GM18526 (cell line): ENCODE data around the gene SMIM36.

ENCODE experiments used
- POLR2A ChIP-seq: IDR thresholded peaks from 3 replicates; pipeline ENCODE4 v1.6.1; 2011; ENCODE audit not compliant: insufficient read length; ENCODE audit errors: extremely low read depth

SMIM36 gene

DNA sequence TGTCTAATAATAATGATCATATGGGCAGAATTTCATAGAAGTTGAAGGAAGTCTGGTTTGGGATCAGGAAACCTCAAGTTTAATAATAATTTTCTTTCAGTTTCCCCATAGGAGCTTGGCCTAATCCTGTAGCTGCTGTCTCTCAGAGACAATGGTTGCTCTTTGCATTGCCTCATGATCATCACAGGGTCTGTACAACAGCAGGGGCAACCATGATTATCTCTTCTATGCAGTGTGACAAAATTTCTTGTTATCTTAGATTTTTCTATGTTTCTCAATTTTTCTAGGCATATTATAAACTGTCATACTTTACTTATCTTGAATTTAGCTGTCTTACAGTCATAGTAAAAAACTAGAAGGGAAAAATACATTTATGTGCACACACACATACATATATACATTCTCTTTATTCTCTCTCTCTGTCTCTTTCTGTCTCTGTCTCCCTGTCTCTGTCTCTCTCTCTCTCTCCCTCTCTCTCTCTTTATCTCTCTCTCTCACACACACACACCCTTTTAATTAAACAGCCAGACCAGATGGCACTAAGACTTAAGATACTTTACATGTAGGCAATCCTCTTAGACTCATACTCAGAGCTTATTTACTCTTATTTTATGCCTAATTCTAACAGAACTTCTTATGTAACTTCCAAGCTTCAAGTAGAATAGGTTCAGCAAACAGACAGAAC, 30.5 kb downstream of the SMIM36 start:
- TF ChIP-seq POLR2A, result no peak

DNA sequence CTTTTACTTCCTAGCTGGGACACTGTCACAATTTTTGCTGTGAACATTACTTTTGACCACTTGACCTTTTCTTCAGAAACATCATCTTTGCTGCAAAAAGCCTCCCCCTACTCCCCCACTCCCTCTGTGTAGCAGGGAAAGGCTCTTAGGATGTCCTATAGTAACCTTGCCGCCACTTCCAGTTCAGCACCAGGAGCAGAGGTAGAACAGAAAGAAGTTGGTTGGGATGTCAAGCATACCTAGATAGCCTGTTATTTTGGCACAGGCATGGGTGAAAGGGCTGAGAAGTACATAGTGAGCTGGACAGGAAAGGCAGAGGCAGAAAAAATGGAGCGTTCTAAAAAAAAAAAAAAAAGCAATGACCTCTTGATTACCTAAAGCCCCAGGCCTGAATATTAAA, 31.3 kb downstream of the SMIM36 start:
- no peak for TF ChIP-seq POLR2A

DNA sequence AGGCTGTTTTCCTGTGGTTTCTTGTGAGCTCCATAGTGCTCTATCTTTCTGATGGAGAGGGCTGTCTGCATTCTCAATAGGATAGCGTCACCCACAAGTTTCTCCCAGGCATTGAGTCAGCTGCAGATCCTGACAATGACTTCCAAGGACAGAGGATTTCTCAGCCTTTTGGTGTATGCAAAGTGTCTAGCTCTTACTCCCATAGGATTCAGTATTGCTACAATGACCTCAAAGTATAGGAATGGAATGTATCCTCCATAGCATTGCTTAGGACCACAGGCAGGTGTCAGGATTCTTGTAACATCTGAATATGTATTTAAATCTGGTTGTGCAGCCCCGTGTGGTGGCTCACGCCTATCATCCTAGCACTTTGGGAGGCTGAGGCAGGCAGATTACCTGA, 32.3 kb downstream of the SMIM36 start:
- no peak for TF ChIP-seq POLR2A

DNA sequence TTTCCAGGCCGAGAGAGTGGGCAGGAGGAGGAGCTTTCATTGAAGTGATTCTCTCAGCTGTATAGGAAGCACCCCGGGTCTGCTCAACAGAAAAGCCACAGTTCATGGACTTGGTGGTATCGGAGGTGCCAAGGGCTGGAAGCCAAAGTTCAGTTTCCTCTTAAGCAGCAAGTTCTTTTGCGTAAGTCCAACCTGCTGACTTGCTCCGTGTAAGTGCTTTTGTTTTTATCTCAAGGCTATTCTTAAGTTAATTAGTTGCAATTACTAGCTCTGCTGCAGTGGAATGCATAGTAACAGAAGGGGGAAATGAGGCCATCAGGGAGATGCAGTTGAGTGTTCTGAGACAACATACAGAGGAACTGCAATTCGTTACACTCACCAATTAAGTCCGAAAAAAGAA, 44.6 kb downstream of the SMIM36 start:
- TF ChIP-seq POLR2A, result no peak

DNA sequence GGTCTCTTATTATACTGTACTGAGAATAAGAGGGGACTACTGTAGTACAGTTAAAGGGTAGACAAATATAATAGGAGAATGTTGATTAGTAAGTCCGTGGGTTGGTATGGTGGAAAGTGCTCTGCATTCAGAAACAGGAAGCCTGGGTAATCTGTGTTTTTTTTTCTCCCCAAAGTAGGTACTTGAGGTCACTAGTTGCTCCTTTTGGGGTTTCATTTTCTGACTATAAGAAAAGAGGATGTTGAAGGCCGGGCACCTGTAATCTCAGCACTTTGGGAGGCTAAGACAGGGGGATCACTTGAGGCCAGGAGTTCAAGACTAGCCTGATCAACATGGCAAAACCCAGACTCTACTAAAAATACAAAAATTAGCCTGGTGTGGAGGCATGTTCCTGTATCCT, 47.7 kb downstream of the SMIM36 start:
- no peak for TF ChIP-seq POLR2A

DNA sequence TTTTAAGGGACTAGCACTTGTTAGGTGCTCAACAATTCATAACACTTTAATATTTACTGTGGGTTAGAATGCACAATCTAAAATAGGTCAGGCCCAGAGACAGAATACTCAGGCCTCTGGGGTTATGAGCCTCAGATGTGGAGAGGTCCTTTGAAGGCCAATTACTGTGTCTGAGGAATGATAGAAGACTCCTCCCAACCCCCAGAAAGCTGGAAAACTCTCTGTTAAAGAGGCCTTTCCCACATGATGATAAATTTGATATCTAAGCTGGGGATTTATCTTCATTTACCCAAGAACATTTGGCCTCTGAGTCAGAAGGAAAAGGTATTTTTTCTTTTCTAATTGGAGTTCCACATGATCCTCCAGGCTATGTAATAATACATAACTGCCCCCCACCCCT, 48.5 kb downstream of the SMIM36 start:
- no peak for TF ChIP-seq POLR2A

DNA sequence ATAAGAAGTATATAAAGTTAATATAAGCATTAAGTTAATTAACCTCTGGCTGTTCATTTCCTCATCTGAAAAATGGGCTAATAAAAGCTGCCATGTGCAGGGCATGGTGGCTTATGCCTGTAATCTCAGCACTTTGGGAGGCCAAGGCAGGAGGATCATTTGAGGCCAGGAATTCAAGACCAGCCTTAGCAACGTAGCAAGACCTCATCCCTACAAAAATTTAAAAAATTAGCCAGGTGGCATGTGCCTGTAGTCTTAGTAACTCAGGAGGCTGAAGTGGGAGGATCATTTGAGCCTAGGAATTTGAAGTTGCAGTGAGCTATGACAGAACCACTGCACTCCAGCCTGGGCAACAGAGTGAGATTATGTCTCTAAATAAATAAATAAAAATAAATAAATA, 49.0 kb downstream of the SMIM36 start:
- no peak for TF ChIP-seq POLR2A

DNA sequence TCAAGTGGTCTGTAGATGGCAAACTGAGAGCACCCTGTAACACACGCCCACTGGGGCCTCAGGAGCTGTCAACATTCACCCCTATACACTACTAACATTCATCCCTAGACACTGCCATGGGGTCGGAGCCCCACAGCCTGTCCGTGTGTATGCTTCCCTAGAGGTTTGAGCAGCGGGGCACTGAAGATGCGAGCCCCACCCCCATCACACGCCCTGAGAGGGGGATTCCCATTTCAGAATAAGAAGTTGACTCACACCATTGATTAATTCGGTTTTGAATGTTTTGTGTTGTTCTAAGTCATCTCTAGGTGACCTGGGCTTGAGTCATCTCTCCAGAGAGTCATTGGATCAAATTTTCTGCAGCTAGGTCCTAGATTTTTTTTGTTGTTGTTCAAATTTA, 52.3 kb downstream of the SMIM36 start:
- no peak for TF ChIP-seq POLR2A

DNA sequence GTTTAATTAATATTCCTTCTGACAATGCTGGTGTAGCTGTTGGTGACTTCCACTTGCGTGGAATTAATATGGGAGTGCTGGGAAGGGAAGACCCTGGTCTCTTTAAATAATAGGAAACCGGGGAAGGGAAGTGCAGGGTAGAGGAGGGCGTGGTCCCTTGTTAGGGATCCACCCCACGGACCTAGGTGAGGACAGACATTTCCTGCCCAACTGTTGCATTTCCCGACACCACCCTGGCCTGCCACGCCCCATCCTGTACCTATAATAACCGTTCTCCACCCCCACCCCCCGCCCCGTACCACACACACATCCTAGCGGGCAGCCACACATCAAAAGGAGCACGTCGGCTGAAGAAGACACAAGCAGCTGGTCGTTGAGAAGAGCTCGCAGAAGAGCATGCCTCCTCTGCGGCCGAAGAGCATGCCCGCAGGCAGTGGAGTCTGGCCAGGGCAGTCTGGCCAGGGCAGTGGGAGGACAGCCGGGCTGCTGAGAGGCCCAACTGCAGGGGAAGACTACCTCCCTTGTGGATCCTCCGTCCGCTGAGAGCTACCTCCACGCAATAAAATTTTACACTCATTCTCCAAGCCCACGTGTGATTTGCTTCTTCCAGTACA, 52.9 kb downstream of the SMIM36 start:
- TF ChIP-seq POLR2A, result no peak

DNA sequence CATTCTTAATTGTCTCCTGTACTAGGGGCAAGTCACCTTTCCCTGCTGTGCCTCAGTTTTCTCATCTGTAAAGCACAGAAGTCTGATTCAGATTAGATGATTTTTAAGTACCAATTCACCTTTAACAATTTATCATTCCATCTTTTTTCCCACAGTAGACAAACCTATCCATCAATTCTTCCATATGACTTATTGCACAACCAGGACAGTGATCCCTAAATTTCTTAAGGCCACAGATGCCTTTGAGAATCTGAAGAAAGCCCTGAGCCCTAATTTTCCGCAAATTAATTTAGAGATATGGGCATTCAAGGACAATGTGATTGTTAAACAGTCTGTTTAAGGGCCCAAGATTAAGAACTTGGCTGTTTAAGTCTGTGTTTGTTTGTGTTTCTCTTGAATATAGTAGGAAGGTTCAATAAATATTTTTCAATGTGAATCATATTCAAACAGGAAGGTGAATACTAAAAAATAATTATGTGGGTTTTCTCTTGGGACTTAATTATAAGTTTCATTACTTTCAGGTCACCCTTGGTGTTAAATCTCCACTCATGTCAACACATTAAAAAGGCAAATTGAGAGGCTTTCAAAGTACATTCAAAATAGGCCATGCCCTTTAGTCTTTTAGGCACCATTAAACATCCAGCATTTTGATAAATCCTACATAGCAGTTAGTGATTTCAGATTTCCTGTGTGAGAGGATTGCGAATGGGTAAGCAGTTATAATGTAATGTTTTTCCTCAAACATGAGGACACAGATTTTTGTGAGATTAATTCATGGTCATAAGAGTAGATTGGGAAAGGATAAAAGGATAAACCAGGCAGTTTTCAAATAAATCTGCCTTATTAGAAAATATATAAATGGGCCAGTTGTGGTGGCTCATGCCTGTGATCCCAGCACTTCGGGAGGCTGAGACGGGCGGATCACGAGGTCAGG, 54.7 kb downstream of the SMIM36 start:
- no peak for TF ChIP-seq POLR2A

DNA sequence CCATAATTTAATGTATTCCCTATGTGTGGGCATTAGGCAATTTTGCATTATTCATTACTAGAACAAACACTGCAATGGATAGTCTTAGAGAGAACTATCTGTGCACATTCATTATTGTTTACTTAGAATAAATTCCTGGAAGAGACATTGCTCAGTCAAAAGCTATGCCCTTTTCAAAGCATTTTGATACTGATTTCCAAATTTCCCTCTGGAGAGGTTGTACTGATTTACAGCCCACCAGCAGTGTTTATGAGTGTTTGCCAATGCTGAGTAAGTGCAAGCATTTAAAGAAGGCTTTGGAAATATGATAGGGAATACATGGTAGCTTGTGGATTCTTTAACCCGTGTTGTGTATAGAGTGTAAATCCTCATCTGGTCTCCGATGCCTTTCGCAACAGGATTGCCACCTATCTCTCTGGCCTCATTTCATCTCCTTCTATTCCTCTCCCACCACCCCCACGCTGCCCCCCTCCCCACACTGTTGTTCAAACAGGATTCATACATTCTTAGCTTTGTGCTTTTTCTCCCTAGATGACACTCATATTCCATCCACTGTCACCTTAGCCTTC, 56.3 kb downstream of the SMIM36 start:
- TF ChIP-seq POLR2A, result no peak

DNA sequence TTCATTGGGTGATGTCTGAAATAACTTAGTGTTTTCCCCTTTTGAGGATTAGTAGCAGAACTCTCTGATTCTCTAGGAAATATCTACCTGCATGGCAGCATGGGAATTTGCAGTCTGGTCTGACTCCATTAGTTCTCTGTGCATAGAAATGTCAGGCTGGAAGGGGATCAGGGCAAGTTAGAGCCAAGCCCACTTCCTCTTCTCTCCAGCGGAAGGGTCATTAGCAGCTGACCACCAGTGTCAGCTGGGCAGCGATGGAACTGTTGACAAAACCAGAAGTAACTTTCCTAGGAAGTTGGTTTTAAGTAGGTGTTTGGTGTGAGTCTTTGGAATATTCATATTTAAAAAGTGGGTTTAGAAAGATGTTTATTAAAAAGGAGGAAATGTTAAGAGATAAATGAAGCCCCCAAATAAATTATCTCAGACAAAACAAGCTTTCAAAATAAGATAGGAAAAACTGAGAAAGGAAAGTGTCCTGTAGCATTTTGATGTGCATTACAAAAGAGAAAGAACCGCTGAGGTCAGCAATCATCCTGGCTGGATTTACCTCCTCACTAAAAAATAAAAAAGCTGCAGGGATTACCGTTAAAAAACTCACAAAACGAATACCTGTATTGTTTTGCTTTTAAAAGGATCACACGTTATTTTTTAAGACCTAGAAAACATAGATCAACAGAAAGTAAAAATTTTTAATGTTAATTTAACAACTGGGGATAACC, 57.3 kb downstream of the SMIM36 start:
- TF ChIP-seq POLR2A, result no peak

DNA sequence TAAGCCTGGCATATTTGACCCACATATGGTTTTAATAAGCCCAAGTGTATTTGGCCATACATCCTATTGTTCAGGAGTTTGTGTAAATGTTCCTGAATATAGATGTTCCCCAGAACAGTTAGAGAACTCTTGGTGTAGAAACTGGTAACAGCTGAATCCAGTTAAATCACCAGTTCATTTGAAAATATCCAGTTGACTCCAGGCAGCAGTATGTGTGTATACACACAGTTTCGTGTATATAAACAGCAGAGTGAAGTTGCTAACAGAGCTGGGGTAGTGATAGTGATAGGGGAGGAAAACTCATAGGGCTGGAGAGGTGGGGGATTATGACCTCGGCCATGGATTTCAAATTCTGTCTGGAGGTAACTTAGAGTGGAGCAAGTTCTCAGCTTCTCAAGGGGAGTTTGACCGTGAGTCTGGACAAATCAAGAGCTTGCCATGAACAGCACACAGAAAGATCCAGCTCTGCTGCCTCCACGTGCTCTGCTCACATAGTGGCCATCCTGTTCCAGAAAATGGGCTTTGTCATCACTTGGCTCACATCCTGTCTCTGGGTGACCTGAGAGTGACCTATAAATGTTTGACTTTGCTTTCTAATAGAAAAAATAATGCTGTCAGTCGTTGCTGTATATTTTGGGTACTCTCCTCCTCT, 59.0 kb downstream of the SMIM36 start:
- no peak for TF ChIP-seq POLR2A

DNA sequence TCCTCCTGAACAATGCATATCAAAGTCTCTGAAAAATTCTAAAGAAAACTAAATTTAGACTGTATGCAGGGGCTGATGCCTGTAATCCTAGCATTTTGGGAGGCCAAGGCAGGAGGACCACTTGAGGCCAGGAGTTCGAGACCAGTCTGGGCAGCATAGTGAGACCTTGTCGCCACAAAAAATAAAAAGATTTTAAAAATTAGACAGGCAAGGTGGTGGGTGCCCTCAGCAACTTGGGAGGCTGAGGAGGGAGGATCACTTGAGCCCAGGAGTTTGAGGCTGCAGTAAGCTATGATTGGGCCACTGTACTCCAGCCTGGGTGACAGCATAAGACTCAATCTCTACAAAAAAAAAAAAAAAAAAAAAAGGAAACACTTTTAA, 59.5 kb downstream of the SMIM36 start:
- TF ChIP-seq POLR2A, result no peak
